HEK293 (cell line): ENCODE data around the gene SLC44A5.

Source experiments
- CTCF ChIA-PET: fragments of 350-600 bp; formaldehyde crosslinking; extraction: SDS; loops from one replicate; lab custom pipeline; 2021; ENCODE audit warnings: antibody characterized with exemption; lab: Yijun Ruan, JAX
- POLR2A ChIA-PET: fragments of 300-600 bp; formaldehyde crosslinking; extraction: SDS; loops from one replicate; lab custom pipeline; 2020; ENCODE audit warnings: antibody characterized with exemption, inconsistent platforms; lab: Yijun Ruan, JAX
- H3K27ac ChIP-seq: fragments of 200-500 bp; sonication (Bioruptor generic); 2 replicates; pipeline ENCODE4 v1.5.1; 2014; ENCODE audit warnings: low read depth, low read length, control low read depth, inconsistent platforms; ENCODE audit errors: extremely low read depth
- H3K36me3 ChIP-seq, 2 experiments: fragments of 200-500 bp in 1 of 2; sonication (Bioruptor generic) in 1 of 2; 1 replicate in 1 of 2; 2 replicates in 1 of 2; pipeline ENCODE4 v1.5.1; 2014 to 2017; ENCODE audit warnings: inconsistent platforms in 2 of 2, low read length in 2 of 2; ENCODE audit not compliant: control insufficient read depth in 2 of 2, insufficient read depth in 1 of 2
- H3K4me1 ChIP-seq: fragments of 200-500 bp; sonication (Bioruptor generic); 2 replicates; pipeline ENCODE4 v1.5.1; 2014; ENCODE audit warnings: mild to moderate bottlenecking, low read length, inconsistent platforms; ENCODE audit not compliant: control insufficient read depth, insufficient read depth
- H3K4me3 ChIP-seq: 2 replicates; pipeline ENCODE4 v1.5.1; 2011; ENCODE audit warnings: low read depth, mild to moderate bottlenecking, control low read depth, low read length, moderate library complexity
- H3K9me3 ChIP-seq: fragments of 200-500 bp; sonication (Bioruptor generic); 2 replicates; pipeline ENCODE4 v1.5.1; 2014; ENCODE audit warnings: low read depth, low read length, inconsistent platforms; ENCODE audit not compliant: control insufficient read depth, insufficient read depth
- FEZF1 ChIP-seq: fragments of 450-650 bp; formaldehyde crosslinking; IDR thresholded peaks from 2 replicates; pipeline ENCODE4 v1.5.1; 2016; ENCODE audit warnings: missing biosample characterization, missing genetic modification characterization
- HOXA7 ChIP-seq: sonication (generic); formaldehyde crosslinking; IDR thresholded peaks from 2 replicates; pipeline ENCODE4 v1.8.1; 2022; ENCODE audit warnings: missing genetic modification reagents, borderline replicate concordance
- OSR2 ChIP-seq: fragments of 450-650 bp; formaldehyde crosslinking; IDR thresholded peaks from 2 replicates; pipeline ENCODE4 v1.5.1; 2016; ENCODE audit warnings: missing biosample characterization, missing genetic modification characterization
- PRDM1 ChIP-seq: fragments of 450-650 bp; formaldehyde crosslinking; IDR thresholded peaks from 2 replicates; pipeline ENCODE4; 2016; ENCODE audit warnings: missing biosample characterization, missing genetic modification characterization
- SCRT2 ChIP-seq: fragments of 450-650 bp; formaldehyde crosslinking; IDR thresholded peaks from 2 replicates; pipeline ENCODE4 v1.5.1; 2016; ENCODE audit warnings: missing biosample characterization, missing genetic modification characterization
- WT1 ChIP-seq: fragments of 450-650 bp; formaldehyde crosslinking; IDR thresholded peaks from 2 replicates; pipeline ENCODE4 v1.5.1; 2016; ENCODE audit warnings: missing biosample characterization, missing genetic modification characterization
- YY2 ChIP-seq: fragments of 450-650 bp; formaldehyde crosslinking; IDR thresholded peaks from 2 replicates; pipeline ENCODE4 v1.5.1; 2016; ENCODE audit warnings: missing biosample characterization, missing genetic modification characterization
- ZBTB7A ChIP-seq: fragments of 450-650 bp; formaldehyde crosslinking; IDR thresholded peaks from 2 replicates; pipeline ENCODE4 v1.5.1; 2016; ENCODE audit warnings: low read depth, missing biosample characterization, missing genetic modification characterization
- ZFP69B ChIP-seq: fragments of 450-650 bp; formaldehyde crosslinking; IDR thresholded peaks from 2 replicates; pipeline ENCODE4 v1.5.1; 2016; ENCODE audit warnings: missing biosample characterization, missing genetic modification characterization
- ZNF132 ChIP-seq: fragments of 450-650 bp; formaldehyde crosslinking; IDR thresholded peaks from 2 replicates; pipeline ENCODE4 v1.5.1; 2017; ENCODE audit warnings: missing biosample characterization, missing genetic modification characterization, borderline replicate concordance
- ZNF140 ChIP-seq: fragments of 450-650 bp; formaldehyde crosslinking; IDR thresholded peaks from 2 replicates; pipeline ENCODE4 v1.5.1; 2016; ENCODE audit warnings: missing biosample characterization, missing genetic modification characterization
- ZNF221 ChIP-seq: fragments of 450-650 bp; formaldehyde crosslinking; IDR thresholded peaks from 2 replicates; pipeline ENCODE4 v1.5.1; 2017; ENCODE audit warnings: missing biosample characterization, missing genetic modification characterization, borderline replicate concordance
- ZNF223 ChIP-seq: fragments of 450-650 bp; formaldehyde crosslinking; IDR thresholded peaks from 2 replicates; pipeline ENCODE4 v1.5.1; 2016; ENCODE audit warnings: missing biosample characterization, missing genetic modification characterization
- ZNF335 ChIP-seq: fragments of 450-650 bp; formaldehyde crosslinking; conservative IDR thresholded peaks from 2 replicates; pipeline ENCODE4 v1.5.1; 2016; ENCODE audit warnings: missing biosample characterization, missing genetic modification characterization
- ZNF366 ChIP-seq: fragments of 450-650 bp; formaldehyde crosslinking; conservative IDR thresholded peaks from 2 replicates; pipeline ENCODE4 v1.5.1; 2016; ENCODE audit warnings: missing biosample characterization, missing genetic modification characterization
- ZNF610 ChIP-seq: fragments of 450-650 bp; formaldehyde crosslinking; IDR thresholded peaks from 2 replicates; pipeline ENCODE4 v1.5.1; 2016; ENCODE audit warnings: missing biosample characterization, missing genetic modification characterization, borderline replicate concordance
- ZNF624 ChIP-seq: fragments of 450-650 bp; formaldehyde crosslinking; IDR thresholded peaks from 2 replicates; pipeline ENCODE4 v1.5.1; 2017; ENCODE audit warnings: missing biosample characterization, missing genetic modification characterization
- ZNF658 ChIP-seq: fragments of 450-650 bp; formaldehyde crosslinking; IDR thresholded peaks from 2 replicates; pipeline ENCODE4; 2016; ENCODE audit warnings: missing biosample characterization, missing genetic modification characterization
- ZNF707 ChIP-seq: fragments of 450-650 bp; formaldehyde crosslinking; IDR thresholded peaks from 2 replicates; pipeline ENCODE4 v1.5.1; 2016; ENCODE audit warnings: missing biosample characterization, missing genetic modification characterization
- ZNF830 ChIP-seq: fragments of 450-650 bp; IDR thresholded peaks from 2 replicates; pipeline ENCODE4 v1.5.0; 2018; ENCODE audit warnings: missing biosample characterization, missing genetic modification characterization, low read depth, mild to moderate bottlenecking, moderate library complexity
- ZNF843 ChIP-seq: fragments of 450-650 bp; formaldehyde crosslinking; IDR thresholded peaks from 2 replicates; pipeline ENCODE4 v1.5.1; 2016; ENCODE audit warnings: missing biosample characterization, missing genetic modification characterization
- ZSCAN16 ChIP-seq: fragments of 450-650 bp; formaldehyde crosslinking; IDR thresholded peaks from 2 replicates; pipeline ENCODE4 v1.5.1; 2016; ENCODE audit warnings: missing biosample characterization, missing genetic modification characterization
- TF ChIP-seq, protein P1 (sequence below): fragments of 450-650 bp; formaldehyde crosslinking; IDR thresholded peaks from 2 replicates; pipeline ENCODE4 v1.5.1; 2016; ENCODE audit warnings: missing biosample characterization, missing genetic modification characterization
- TF ChIP-seq, protein P2 (sequence below): fragments of 450-650 bp; formaldehyde crosslinking; IDR thresholded peaks from 2 replicates; pipeline ENCODE4 v1.5.1; 2017; ENCODE audit warnings: missing biosample characterization, missing genetic modification characterization
- TF ChIP-seq, protein P3 (sequence below): fragments of 450-650 bp; formaldehyde crosslinking; IDR thresholded peaks from 2 replicates; pipeline ENCODE4 v1.5.1; 2016; ENCODE audit warnings: missing biosample characterization, missing genetic modification characterization
- TF ChIP-seq, protein P4 (sequence below): fragments of 450-650 bp; formaldehyde crosslinking; IDR thresholded peaks from 2 replicates; pipeline ENCODE4 v1.5.1; 2016; ENCODE audit warnings: missing biosample characterization, missing genetic modification characterization
- TF ChIP-seq, protein P5 (sequence below): fragments of 450-650 bp; formaldehyde crosslinking; IDR thresholded peaks from 2 replicates; pipeline ENCODE4 v1.5.1; 2016; ENCODE audit warnings: missing biosample characterization, missing genetic modification characterization

Gene SLC44A5

DNA sequence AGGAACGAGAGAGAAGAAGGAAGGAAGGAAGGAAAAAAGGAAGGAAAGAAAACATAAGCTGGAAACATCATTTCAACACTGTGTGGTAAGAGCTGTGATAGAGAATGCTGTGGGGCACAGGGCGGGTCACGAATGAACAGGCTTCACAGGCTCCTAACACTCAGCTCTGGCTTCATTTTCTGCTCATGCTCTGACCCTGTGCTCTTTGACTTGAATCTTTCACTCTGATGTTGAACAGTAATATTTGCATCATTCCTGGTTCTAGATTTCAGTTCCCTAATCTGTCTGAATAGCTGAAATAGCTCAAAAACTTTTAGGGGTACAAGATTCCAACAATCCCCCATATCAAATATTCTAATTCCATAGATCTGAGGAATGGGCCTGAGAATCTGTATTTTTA, 269.4 kb downstream of the SLC44A5 start:
- H3K4me1 ChIP-seq = peaks cover 27% of the 10 kb centered on the region
- no peaks in the 10 kb centered on the region for H3K9me3 ChIP-seq
- ChIA-PET CTCF (interaction anchor here (0.8 kb wide), 1 partner anchor 108 kb away, joined by 10 read pairs; no protein-coding TSS in a partner anchor), POLR2A (no interaction called here)
- H3K36me3 ChIP-seq = peaks cover 0 to 19% of the 10 kb centered on the region in 2 experiments; a peak in 1 of 3 replicates
- no peak overlapping the region for H3K4me3 ChIP-seq
- no peak overlapping the region for H3K27ac ChIP-seq
- no peak for TF ChIP-seq ZSCAN16 (tag by site-specific recombination)
- no peak for TF ChIP-seq ZNF658 (tag by site-specific recombination)
- no peak for TF ChIP-seq FEZF1 (tag by site-specific recombination)
- TF ChIP-seq ZNF366 (tag by site-specific recombination) = peak; percentile 64; the same call in 1 of the 2 replicates
- TF ChIP-seq ZNF221 (tag by site-specific recombination) = no peak
- peak; percentile 24; the same call in 1 of the 2 replicates for TF ChIP-seq PRDM1 (tag by site-specific recombination)
- TF ChIP-seq, all 188 proteins: peak for 2

DNA sequence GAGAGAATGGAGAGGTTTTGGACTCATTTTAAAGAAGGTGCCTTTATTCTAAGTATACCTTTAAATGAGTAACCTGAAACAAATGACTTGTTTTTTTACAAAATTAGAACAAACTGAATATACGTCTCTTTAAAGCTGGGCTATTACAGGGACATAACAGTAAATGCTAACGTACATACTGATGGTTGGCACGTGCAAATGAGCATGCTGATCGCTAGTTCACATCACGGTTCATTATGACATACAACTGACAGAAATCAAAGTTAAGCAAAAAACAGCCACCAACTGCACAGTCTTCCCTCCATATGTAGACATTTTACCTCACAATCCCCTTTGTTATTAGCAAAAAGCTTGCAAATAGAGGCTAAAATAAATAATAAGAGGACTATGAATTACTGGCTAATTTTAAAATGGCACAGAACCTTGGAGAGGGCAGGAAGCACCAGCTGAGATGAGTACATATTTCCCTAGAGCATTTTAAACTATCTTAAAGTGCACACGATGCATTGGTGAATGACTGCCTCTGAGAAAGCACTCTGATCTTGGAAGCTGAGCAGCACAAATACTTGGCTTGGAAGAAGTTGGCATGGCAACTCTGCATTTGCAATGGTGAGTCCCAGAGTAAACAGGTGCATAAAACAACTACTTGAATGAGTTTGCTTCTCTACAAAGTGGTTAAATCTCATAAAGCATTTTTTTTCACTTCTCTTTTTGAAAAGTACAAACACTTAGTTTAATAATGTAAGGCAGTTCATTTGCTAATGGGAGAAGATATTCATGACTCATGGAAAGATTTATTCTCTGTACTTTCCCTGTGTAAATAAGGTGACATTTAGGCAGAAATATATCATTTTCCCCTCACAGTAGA, 272.1 kb downstream of the SLC44A5 start:
- Histone ChIP-seq H3K4me3 (no peak overlapping the region), H3K27ac (no peak overlapping the region), H3K36me3 (peaks cover 0 to 22% of the 10 kb centered on the region in 2 experiments; a peak in 1 of 3 replicates), H3K4me1 (peaks cover 20% of the 10 kb centered on the region; the same call in 1 of the 2 replicates), H3K9me3 (no peaks in the 10 kb centered on the region)
- ChIA-PET CTCF (no interaction called here), POLR2A (no interaction called here)
- no peak for TF ChIP-seq ZNF610 (tag by site-specific recombination)
- no peak for TF ChIP-seq ZFP69B
- no peak for TF ChIP-seq HOXA7 (CRISPR knock-in tag)
- no peak for TF ChIP-seq ZNF335 (tag by site-specific recombination)
- 0 out of 2 replicates have a peak, but pooled peaks have one; percentile 21 for TF ChIP-seq OSR2 (tag by site-specific recombination)
- TF ChIP-seq ZNF624 (tag by site-specific recombination) = no peak
- TF ChIP-seq ZNF843 = no peak
- TF ChIP-seq, protein P1, sequence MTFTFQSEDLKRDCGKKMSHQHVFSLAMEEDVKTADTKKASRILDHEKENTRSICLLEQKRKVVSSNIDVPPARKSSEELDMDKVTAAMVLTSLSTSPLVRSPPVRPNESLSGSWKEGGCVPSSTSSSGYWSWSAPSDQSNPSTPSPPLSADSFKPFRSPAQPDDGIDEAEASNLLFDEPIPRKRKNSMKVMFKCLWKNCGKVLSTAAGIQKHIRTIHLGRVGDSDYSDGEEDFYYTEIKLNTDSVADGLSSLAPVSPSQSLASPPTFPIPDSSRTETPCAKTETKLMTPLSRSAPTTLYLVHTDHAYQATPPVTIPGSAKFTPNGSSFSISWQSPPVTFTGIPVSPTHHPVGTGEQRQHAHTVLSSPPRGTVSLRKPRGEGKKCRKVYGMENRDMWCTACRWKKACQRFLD (tag by site-specific recombination) = no peak
- TF ChIP-seq, protein P2, sequence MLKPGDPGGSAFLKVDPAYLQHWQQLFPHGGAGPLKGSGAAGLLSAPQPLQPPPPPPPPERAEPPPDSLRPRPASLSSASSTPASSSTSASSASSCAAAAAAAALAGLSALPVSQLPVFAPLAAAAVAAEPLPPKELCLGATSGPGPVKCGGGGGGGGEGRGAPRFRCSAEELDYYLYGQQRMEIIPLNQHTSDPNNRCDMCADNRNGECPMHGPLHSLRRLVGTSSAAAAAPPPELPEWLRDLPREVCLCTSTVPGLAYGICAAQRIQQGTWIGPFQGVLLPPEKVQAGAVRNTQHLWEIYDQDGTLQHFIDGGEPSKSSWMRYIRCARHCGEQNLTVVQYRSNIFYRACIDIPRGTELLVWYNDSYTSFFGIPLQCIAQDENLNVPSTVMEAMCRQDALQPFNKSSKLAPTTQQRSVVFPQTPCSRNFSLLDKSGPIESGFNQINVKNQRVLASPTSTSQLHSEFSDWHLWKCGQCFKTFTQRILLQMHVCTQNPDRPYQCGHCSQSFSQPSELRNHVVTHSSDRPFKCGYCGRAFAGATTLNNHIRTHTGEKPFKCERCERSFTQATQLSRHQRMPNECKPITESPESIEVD (tag by site-specific recombination) = peak; percentile 81
- TF ChIP-seq, protein P3, sequence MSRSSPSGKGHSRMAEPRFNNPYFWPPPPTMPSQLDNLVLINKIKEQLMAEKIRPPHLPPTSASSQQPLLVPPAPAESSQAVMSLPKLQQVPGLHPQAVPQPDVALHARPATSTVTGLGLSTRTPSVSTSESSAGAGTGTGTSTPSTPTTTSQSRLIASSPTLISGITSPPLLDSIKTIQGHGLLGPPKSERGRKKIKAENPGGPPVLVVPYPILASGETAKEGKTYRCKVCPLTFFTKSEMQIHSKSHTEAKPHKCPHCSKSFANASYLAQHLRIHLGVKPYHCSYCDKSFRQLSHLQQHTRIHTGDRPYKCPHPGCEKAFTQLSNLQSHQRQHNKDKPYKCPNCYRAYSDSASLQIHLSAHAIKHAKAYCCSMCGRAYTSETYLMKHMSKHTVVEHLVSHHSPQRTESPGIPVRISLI (tag by site-specific recombination) = peak; percentile 21; the same call in 1 of the 2 replicates
- no peak for TF ChIP-seq WT1 (tag by site-specific recombination)
- TF ChIP-seq, protein P4, sequence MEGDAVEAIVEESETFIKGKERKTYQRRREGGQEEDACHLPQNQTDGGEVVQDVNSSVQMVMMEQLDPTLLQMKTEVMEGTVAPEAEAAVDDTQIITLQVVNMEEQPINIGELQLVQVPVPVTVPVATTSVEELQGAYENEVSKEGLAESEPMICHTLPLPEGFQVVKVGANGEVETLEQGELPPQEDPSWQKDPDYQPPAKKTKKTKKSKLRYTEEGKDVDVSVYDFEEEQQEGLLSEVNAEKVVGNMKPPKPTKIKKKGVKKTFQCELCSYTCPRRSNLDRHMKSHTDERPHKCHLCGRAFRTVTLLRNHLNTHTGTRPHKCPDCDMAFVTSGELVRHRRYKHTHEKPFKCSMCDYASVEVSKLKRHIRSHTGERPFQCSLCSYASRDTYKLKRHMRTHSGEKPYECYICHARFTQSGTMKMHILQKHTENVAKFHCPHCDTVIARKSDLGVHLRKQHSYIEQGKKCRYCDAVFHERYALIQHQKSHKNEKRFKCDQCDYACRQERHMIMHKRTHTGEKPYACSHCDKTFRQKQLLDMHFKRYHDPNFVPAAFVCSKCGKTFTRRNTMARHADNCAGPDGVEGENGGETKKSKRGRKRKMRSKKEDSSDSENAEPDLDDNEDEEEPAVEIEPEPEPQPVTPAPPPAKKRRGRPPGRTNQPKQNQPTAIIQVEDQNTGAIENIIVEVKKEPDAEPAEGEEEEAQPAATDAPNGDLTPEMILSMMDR (tag by site-specific recombination) = no peak
- no peak for TF ChIP-seq ZNF707 (tag by site-specific recombination)
- TF ChIP-seq ZNF140 (tag by site-specific recombination) = no peak
- no peak for TF ChIP-seq ZNF132 (tag by site-specific recombination)
- peak; percentile 34; the same call in 1 of the 2 replicates for TF ChIP-seq SCRT2 (tag by site-specific recombination)
- TF ChIP-seq, protein P5, sequence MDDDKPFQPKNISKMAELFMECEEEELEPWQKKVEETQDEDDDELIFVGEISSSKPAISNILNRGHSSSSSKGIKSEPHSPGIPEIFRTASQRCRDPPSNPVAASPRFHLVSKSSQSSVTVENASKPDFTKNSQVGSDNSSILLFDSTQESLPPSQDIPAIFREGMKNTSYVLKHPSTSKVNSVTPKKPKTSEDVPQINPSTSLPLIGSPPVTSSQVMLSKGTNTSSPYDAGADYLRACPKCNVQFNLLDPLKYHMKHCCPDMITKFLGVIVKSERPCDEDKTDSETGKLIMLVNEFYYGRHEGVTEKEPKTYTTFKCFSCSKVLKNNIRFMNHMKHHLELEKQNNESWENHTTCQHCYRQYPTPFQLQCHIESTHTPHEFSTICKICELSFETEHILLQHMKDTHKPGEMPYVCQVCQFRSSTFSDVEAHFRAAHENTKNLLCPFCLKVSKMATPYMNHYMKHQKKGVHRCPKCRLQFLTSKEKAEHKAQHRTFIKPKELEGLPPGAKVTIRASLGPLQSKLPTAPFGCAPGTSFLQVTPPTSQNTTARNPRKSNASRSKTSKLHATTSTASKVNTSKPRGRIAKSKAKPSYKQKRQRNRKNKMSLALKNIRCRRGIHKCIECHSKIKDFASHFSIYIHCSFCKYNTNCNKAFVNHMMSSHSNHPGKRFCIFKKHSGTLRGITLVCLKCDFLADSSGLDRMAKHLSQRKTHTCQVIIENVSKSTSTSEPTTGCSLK (tag by site-specific recombination) = no peak
- TF ChIP-seq ZNF223 (tag by site-specific recombination) = no peak
- no peak for TF ChIP-seq ZBTB7A (tag by site-specific recombination)
- TF ChIP-seq ZNF830 (tag by site-specific recombination) = no peak
- TF ChIP-seq YY2 (tag by site-specific recombination) = no peak
